OCI-M2 (cell line): ENCODE results near the gene FBXO15.

ENCODE experiments used
- DNase-seq: peaks from one replicate; lab custom pipeline; 2025; ENCODE audit not compliant: unreplicated experiment; lab: John Stamatoyannopoulos, UW

The FBXO15 gene

GRCh38 chr18:74153793-74154192, 6.2 kb upstream of the FBXO15 start:
- DNase-seq = no peak

- DNase-seq = no peak
These were observed 5.7 kb upstream of the FBXO15 start for GRCh38 chr18:74153377-74153776.

- DNase-seq = no peak
These were observed 5.2 kb upstream of the FBXO15 start for GRCh38 chr18:74152857-74153256.

GRCh38 chr18:74152270-74152669, 4.6 kb upstream of the FBXO15 start:
- no peak for DNase-seq

GRCh38 chr18:74149878-74150277, 2.2 kb upstream of the FBXO15 start:
- no peak for DNase-seq

- no peak for DNase-seq
These were observed 973 bp upstream of the FBXO15 start for GRCh38 chr18:74148543-74149070.

- no peak for DNase-seq
These were observed 199 bp downstream of the FBXO15 start for GRCh38 chr18:74147491-74147778.

- no peak for DNase-seq
These were observed 878 bp downstream of the FBXO15 start for GRCh38 chr18:74146756-74147155.

- DNase-seq = no peak
These were observed 5.4 kb downstream of the FBXO15 start for GRCh38 chr18:74142252-74142651.

- no peak for DNase-seq
These were observed 6.0 kb downstream of the FBXO15 start for GRCh38 chr18:74141667-74142066.

- no peak for DNase-seq
These were observed 7.1 kb downstream of the FBXO15 start for GRCh38 chr18:74140582-74140981.

GRCh38 chr18:74139888-74140287, 7.7 kb downstream of the FBXO15 start:
- DNase-seq = no peak

- DNase-seq = no peak
These were observed 8.2 kb downstream of the FBXO15 start for GRCh38 chr18:74139411-74139810.

- no peak for DNase-seq
These were observed 9.6 kb downstream of the FBXO15 start for GRCh38 chr18:74137920-74138538.

GRCh38 chr18:74132201-74132600, 15.4 kb downstream of the FBXO15 start:
- no peak for DNase-seq

GRCh38 chr18:74131124-74131523, 16.5 kb downstream of the FBXO15 start:
- no peak for DNase-seq

- DNase-seq = no peak
These were observed 19.5 kb downstream of the FBXO15 start for GRCh38 chr18:74128159-74128558.

- DNase-seq = no peak
These were observed 20.7 kb downstream of the FBXO15 start for GRCh38 chr18:74126684-74127655.

GRCh38 chr18:74124642-74125041, 23.0 kb downstream of the FBXO15 start:
- no peak for DNase-seq

GRCh38 chr18:74123200-74123599, 24.4 kb downstream of the FBXO15 start:
- DNase-seq = no peak

GRCh38 chr18:74116633-74117554, 30.7 kb downstream of the FBXO15 start:
- DNase-seq = no peak
